Measurements from ENCODE around the gene RTTN. TPM values are rescaled to one million over a fixed set of nuclear protein-coding genes. Genes with fewer than 3 reads are reported as not detected.

Gene RTTN
- total RNA-seq, 1 donor from 2014 or later: 21.0 TPM

DNA sequence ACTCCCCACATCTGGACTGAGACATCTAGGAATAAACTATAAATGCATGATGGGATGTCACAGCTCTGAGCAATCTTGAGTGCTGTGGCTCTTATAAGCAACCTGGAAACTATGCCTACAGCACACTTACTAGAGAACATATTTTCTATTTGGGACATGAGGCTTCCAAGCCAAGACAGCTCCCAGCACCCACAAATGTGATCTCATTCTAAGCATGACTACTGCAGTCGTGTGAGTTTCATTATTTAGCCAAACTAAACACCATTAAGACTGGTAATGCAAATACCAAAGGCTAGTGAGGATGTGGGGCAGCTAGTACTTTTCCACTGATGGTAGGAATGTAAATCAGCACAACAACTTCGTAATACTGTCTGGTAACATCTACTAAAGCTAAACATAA is 72.5 kb downstream of the RTTN start:
- TF ChIP-seq, protein P1, sequence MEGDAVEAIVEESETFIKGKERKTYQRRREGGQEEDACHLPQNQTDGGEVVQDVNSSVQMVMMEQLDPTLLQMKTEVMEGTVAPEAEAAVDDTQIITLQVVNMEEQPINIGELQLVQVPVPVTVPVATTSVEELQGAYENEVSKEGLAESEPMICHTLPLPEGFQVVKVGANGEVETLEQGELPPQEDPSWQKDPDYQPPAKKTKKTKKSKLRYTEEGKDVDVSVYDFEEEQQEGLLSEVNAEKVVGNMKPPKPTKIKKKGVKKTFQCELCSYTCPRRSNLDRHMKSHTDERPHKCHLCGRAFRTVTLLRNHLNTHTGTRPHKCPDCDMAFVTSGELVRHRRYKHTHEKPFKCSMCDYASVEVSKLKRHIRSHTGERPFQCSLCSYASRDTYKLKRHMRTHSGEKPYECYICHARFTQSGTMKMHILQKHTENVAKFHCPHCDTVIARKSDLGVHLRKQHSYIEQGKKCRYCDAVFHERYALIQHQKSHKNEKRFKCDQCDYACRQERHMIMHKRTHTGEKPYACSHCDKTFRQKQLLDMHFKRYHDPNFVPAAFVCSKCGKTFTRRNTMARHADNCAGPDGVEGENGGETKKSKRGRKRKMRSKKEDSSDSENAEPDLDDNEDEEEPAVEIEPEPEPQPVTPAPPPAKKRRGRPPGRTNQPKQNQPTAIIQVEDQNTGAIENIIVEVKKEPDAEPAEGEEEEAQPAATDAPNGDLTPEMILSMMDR (IDR thresholded peaks at IDR 0.05; ENCODE audit: partially characterized antibody, unreplicated experiment): no peak
- Mint-ChIP-seq H3K27me3 (ENCODE audit: unreplicated experiment) (no peaks in the 10 kb centered on the region), H3K36me3 (ENCODE audit: unreplicated experiment) (no peaks in the 10 kb centered on the region), H3K9me3 (ENCODE audit: unreplicated experiment) (no peaks in the 10 kb centered on the region), H3K27ac (ENCODE audit: unreplicated experiment) (no peak overlapping the region), H3K4me1 (ENCODE audit: low read depth, unreplicated experiment) (no peaks in the 10 kb centered on the region), H3K4me3 (ENCODE audit: unreplicated experiment) (no peak overlapping the region)
- no peak for DNase-seq

DNA sequence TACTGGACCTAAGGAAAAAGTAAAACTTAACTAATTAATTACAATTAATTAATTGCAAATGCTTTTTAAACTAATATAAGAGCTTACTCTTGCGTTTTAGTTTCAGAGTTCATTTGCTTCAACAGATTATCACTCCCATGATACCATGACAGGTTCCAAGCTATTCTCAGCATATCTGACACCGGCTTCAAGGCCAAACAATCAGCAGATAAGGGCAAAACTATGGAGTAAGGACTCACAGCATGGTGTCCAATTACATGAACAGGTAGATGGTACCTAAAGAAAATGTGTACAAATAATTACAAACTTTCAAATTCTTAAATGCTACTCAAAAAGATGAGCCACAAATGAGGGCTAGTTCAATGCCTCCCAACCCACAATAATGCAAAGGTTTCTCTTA is 77.2 kb downstream of the RTTN start:
- Mint-ChIP-seq H3K9me3 (ENCODE audit: unreplicated experiment) (no peaks in the 10 kb centered on the region), H3K4me3 (ENCODE audit: unreplicated experiment) (no peak overlapping the region), H3K36me3 (ENCODE audit: unreplicated experiment) (no peaks in the 10 kb centered on the region), H3K4me1 (ENCODE audit: low read depth, unreplicated experiment) (no peaks in the 10 kb centered on the region), H3K27me3 (ENCODE audit: unreplicated experiment) (no peaks in the 10 kb centered on the region), H3K27ac (ENCODE audit: unreplicated experiment) (no peak overlapping the region)
- TF ChIP-seq, protein P1 (IDR thresholded peaks at IDR 0.05; ENCODE audit: partially characterized antibody, unreplicated experiment): no peak
- DNase-seq: no peak

DNA sequence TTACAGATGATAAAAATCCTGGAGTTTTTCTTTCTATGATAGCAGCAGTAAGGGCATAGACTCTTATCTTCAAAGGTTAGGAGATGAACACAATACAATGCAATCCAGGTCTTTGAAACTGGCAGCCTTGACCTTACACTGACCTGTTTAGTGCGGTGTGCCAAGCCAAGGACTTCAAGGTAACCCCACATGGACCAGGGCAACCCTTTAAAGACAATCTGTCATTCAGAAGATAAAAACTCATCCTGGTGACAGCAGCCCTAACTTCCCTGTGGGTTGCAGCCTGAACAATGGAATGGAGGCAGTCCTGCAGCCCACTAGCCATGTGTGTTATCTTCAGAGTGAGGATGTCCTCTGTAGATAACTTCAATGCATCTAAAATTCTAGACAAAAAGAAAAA is 78.1 kb downstream of the RTTN start:
- Mint-ChIP-seq H3K27me3 (ENCODE audit: unreplicated experiment) (no peaks in the 10 kb centered on the region), H3K9me3 (ENCODE audit: unreplicated experiment) (no peaks in the 10 kb centered on the region), H3K4me3 (ENCODE audit: unreplicated experiment) (no peak overlapping the region), H3K4me1 (ENCODE audit: low read depth, unreplicated experiment) (no peaks in the 10 kb centered on the region), H3K36me3 (ENCODE audit: unreplicated experiment) (no peaks in the 10 kb centered on the region), H3K27ac (ENCODE audit: unreplicated experiment) (no peak overlapping the region)
- TF ChIP-seq, protein P1 (IDR thresholded peaks at IDR 0.05; ENCODE audit: partially characterized antibody, unreplicated experiment): no peak
- no peak for DNase-seq

DNA sequence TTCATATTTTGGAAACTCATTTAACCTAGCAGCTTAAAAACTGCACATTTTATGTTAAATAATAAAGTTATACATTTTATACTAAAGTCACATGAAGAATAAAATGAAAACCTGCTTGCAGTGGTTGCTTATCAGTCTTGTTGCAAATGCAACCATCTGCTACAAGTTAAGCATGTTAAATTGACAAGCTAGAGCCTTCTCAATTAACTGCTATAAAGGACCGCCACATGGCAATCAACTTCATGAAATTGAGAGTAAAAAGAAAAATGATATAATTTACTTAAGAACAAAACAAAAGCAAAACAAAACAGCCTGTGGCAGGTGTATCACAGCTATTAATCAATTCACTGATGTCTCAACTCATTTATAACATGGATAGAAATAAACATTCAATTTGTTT is 78.7 kb downstream of the RTTN start:
- H3K4me1 Mint-ChIP-seq (ENCODE audit: low read depth, unreplicated experiment): no peaks in the 10 kb centered on the region
- H3K36me3 Mint-ChIP-seq (ENCODE audit: unreplicated experiment): no peaks in the 10 kb centered on the region
- DNase-seq: no peak
- no peaks in the 10 kb centered on the region for H3K9me3 Mint-ChIP-seq (ENCODE audit: unreplicated experiment)
- H3K27me3 Mint-ChIP-seq (ENCODE audit: unreplicated experiment): no peaks in the 10 kb centered on the region
- TF ChIP-seq, protein P1 (IDR thresholded peaks at IDR 0.05; ENCODE audit: partially characterized antibody, unreplicated experiment): no peak
- H3K4me3 Mint-ChIP-seq (ENCODE audit: unreplicated experiment): no peak overlapping the region
- no peak overlapping the region for H3K27ac Mint-ChIP-seq (ENCODE audit: unreplicated experiment)

DNA sequence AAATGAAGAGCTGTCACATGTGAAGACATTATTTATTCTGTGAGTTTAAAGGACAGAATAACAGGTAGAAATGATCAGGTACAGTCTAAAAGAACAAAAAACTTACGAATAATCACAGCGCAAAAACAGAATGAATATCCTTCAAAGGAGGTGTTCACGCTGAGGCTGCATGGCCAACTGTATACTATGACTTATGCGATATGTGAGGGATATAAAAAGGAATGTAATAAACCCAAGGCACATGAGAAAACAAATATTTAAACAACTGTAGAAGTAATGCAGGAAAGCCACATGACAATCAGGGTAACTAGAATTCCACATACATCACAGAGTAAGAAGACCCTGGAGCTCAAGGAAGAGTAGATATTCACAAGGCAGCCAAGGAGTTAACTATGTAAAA is 81.3 kb downstream of the RTTN start:
- no peak for DNase-seq
- no peaks in the 10 kb centered on the region for H3K36me3 Mint-ChIP-seq (ENCODE audit: unreplicated experiment)
- no peak overlapping the region for H3K4me3 Mint-ChIP-seq (ENCODE audit: unreplicated experiment)
- H3K27ac Mint-ChIP-seq (ENCODE audit: unreplicated experiment): no peak overlapping the region
- TF ChIP-seq, protein P1 (IDR thresholded peaks at IDR 0.05; ENCODE audit: partially characterized antibody, unreplicated experiment): no peak
- no peaks in the 10 kb centered on the region for H3K27me3 Mint-ChIP-seq (ENCODE audit: unreplicated experiment)
- H3K9me3 Mint-ChIP-seq (ENCODE audit: unreplicated experiment): no peaks in the 10 kb centered on the region
- H3K4me1 Mint-ChIP-seq (ENCODE audit: low read depth, unreplicated experiment): no peaks in the 10 kb centered on the region

All from glutamatergic neuron (in vitro differentiated cells).